Activated CD4-positive, alpha-beta T cell treated with anti-CD3 and anti-CD28 coated beads for 24 hours (primary cell): Measurements from ENCODE around the gene FGFRL1.

ENCODE experiments used
- DNase-seq, 2 donors: peaks; one replicate each; pipeline ENCODE4 v3.0.0-alpha.2; 2020; ENCODE audit warnings: low read depth in 2 of 2

The FGFRL1 gene, protein sequence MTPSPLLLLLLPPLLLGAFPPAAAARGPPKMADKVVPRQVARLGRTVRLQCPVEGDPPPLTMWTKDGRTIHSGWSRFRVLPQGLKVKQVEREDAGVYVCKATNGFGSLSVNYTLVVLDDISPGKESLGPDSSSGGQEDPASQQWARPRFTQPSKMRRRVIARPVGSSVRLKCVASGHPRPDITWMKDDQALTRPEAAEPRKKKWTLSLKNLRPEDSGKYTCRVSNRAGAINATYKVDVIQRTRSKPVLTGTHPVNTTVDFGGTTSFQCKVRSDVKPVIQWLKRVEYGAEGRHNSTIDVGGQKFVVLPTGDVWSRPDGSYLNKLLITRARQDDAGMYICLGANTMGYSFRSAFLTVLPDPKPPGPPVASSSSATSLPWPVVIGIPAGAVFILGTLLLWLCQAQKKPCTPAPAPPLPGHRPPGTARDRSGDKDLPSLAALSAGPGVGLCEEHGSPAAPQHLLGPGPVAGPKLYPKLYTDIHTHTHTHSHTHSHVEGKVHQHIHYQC

DNA sequence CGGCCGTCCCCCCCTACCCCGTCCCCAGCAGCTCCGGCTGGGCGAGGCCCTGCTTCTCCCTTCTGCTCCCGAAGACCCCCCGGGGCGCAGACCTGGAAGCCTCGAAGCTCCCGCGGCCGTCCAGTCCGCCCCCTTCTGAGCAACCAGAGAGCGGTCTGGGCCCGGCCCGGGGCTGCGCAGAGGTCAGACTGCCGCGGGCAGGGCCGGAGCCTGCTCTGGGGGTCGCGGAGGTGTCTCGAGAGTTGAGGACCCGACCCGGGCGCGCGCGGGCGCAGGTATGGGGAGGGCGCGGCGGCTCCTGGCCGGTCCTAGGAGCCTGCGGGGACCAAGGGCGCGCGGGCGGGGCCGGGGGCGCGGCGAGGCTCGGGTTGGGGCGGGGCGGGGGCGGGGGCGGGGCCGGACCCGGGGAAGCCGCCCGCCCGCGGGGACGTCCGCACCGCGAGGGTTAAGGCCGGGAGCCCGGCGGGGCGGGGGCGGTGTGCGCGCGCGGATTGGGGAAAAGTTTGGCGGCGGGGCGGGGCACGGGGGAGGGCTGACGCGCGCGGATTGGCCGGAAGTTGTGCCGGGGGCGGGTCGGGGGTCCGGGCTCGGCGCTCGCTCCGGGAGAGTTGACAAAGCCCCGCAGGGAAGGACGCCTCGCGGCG is at the start of gene FGFRL1:
Gene FGFRL1, plus strand, starts transcription at position 605 of the 644 bp plus-strand sequence. CDS start 860 bp downstream, outside the sequence.
- peak; percentile 88 to 93 for DNase-seq

DNA sequence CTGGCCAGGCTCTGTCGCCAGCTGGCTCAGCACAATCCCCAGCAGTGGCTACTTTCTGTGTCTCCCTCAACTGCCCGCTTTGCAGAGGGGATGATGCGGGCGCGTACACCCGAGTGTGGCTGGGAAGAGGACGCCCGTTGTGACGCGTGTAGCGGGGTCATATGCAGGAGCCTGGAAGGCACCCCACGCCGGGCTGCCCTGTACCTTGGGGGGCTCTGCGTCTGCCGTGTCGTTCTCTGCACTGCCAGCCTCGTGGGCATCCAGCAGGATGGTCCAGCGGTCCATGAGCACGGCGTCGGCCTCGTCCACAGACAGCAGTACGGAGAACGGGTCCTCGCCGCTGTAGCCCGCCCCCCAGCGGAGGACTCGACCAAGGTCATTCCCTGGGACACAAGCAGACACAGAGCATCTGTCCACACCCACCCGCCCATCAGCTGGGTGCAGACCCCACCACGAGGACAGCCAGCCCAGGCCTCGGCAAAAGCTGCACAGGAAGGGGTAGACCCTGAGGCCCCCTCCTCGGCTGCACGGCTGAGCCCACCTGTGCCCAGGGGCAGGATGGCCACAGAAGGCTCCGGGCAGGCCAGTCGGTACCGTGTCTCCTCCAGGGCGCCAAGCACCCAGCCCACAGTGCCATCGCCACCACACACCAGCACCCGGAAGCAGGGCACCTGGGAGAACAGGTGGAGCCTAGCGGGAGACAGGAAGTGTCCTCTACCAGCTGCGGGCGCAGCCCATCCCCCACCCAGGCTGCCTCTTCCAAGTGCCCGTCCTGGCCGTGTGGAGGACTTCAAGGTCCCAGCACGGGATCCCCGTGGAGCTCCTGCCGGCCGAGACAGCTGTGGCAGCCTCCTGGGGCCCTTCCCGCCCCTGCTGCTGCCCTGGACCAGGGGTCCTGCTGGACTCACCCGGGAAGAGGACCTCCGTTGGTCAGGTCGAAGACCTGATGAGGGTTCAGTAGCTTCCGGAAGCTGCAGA is 48.9 kb upstream of the FGFRL1 start:
- no peak for DNase-seq

DNA sequence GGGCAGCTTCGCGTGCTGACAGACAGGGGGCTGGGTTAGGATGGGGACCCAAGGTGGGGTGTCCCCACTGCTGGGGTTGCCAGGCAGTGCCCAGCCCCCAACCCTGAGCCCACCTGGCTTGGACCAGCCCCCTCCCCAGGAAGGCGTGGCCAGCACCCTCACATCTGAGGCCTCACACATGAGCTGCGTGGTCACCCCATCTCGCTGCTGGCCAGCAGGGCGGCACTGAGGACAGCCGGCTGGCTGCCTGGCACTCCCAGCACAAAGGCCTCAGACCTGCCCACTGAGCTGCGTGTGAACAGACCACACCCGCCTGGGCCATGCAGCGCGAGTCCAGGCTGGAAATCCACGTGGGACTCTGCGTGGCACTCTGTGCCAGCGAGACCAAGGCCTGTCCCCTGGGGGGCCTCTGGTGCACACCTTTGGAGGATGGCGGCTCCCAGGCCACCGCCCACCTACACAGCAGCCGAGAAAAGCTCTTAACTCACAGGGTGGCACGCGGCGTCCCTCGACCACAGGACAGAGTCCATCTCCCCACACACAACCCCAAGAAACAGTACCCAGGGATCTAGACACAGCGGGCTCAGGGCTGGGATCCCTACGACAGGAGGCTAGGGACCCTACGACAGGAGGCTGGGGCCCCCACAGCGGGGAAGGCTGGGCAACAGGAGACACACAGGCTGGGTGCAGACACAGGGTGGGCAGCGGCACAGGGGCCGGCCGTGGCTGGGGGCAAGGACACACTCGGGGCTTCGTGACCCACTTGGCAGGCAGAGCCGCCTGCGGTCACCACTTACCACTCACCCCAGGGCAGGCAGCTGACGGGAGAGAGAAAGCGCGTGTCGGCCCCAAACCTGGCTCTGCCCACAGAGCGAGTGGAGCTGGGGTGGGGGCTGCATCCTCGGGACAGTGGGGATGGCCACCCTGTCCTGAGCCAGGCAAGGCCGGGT is 47.9 kb upstream of the FGFRL1 start:
- DNase-seq = no peak

DNA sequence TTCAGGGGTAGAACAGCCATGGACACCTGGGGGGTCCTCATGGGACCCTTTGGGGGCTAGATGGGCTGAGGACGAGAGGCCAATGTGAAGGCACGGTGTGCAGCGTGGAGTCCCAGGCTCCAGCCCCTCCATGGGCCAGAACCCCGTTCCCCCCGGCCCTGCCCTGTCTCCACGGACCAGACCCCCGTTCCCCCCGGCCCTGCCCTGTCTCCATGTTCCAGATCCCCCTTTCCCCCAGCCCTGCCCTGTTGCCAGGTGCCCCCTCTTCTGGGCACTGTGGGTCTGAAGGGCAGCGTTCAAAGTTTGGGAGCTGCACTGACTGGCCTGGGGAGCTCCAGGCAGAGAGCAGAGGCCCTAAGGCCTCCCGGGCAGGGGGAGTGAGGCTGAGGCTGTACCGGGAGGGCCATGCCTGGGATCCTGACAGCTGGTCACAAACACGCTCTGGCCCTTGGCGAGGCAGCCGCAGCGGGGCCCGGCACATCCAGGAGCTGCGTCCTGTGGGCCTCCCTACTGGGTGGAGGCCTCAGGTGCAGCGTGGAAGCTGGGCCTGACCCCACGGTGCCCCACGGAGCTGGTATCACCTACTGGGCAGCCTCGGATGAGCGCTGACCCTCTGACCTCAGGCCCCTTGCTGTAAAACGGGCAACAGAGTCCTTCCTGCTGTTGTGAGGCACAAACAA is 46.9 kb upstream of the FGFRL1 start:
- no peak for DNase-seq

DNA sequence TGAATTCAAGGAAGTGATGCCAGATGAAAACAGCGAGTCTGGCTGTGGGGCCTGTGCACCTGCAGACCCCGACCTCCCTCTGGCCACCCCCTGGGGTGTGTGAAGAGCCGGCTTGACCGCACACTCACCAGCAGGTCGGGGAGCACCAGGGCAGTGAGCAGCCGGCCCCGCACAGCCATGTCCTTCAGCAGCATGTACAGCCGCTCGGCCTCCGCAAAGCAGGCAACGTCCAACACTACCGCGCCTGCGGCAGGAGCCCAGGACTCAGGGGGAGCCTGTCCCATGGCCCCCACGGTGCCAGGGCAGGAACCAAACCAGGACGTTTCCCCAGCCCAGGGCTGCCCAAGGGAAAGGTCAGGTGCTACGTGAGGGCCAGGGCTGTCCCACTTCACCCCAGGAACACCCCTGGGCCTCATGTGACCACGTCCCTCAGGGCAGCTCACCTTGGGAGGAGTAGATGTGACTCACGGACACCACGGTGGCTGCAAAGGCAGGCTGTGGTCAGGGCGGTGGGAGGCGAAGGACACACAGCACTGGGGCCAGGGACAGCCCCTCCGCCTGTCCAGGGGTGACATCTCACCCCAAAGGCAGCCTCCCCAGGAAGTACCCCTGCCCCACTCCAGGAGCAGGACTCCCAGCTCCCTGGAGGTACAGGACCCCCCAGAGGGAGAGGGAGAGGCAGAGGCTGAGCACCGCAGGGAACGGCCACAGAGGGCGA is 46.2 kb upstream of the FGFRL1 start:
- DNase-seq = no peak

DNA sequence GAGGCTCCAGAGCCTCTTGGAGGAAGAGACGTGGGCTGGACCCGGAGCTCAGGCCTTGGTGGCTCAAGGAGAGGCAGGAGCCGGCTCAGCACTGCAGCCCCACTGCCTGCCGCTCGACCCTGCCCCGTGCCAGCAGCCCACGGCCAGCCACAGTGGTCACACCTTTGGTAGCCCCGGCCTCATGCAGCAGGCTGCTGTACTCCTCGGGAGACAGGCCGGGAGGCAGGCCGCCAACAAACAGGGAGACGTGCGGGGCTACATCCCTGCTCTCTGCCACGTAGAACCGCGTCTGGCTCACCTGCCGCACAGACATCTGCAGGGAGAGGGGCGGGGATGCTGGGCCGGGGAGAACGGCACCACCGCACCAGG is 45.7 kb upstream of the FGFRL1 start:
- DNase-seq = no peak

DNA sequence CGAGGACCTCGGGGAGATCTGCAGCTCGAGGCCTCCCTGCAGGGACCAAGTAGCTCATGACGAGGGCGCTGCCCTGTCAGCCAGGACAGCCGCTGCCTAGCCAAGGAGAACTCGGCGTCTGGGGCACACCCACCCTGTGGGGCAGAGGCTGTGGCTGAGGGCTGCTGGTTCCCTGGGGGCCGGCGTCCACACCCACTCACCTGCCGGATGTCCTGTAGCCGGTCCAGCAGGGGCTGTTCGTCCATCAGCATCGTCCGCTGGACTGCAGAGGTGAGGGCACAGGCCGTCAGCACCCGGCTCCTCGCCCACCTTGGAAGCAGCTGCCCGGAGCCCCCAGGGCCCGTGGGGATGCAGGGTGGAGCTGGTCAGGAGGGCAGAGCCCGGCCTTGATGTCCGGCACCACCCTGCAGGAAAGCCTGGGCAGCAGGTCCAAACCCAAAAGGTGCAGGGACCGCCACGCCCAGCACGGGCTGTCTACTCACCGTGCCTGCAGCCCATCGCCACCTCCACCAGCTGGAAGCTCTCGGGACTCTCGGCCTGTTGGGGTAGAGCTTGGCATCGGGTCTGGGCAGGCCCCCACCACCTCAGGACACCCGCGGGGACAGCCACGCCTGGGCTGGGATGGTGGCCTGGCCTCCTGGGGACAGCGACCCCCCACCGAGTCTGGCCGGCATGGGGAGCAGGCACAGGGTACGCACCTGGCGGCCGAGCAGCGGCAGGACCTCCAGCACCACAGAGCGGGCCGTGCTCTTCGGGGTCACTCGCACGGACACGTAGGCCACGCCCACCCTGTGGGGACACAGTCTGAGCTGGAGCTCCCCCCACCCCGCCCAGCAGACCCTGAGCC is 44.9 kb upstream of the FGFRL1 start:
- no peak for DNase-seq

DNA sequence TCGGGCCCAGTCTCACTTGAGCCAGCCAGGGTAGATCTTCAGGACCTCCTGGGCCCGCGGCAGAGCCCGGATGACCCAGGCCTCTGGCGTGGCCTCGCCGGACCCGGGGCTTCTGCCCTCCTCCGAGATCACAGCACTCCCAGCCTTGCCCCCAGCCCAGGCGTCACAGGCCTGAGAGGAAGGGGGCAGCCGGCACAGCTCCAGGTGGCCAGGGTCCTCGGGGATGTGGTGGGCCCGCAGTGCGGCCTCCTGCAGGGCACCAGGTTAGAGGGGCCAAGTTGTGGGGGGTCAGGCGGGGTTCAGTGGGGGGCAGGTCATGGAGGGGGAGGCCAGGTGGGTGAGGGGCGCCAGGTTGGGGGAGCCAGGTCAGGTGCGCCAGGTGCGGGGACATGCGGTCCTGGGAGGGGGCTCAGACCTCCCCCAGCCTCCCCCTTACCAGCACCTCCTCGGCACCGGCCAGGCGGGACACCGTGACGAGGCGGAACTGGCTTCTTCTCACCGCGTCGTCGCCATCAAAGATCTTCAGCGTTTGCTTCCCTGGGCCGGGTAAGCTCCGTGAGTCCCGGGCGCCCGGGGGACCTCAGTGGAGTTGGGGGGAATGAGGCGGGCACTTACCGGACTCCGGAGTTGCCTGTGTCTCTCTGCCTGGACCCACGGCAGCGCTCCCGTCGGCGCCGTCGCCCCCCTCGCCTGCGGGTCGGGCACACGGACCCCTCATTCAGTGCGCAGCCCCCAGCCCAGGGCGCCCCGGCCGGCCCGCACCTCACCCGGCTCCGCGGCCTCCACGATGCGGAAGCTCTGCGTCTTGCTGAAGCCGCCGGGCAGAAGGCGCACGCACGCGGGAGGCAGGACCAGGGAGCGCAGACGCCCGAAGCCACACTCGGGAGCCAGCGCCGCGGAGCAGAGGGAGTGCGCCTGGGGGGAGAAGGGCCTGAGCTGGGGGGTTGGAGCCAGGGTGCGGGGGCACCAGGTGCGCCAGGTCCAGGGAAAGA is 44.0 kb upstream of the FGFRL1 start:
- no peak for DNase-seq

DNA sequence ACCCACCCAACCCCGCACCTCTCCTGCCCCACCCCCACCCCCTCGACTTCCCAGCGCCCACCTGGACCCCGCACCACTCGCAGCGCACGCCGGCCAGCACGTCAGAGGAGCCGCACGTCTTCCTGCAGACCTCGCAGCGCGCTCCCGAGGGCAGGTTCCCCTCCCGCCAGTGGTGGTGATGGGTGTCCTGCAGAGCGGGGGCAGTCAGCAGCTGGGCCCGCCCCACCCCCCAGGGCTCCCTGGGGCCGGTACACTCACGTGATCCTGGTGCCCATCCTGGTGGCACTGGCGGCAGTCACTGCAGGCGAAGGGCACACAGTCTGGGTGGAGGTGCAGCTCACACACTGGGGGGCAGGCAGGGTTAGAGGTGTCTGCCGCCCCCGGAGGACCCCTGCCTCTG is 43.2 kb upstream of the FGFRL1 start:
- DNase-seq = no peak

DNA sequence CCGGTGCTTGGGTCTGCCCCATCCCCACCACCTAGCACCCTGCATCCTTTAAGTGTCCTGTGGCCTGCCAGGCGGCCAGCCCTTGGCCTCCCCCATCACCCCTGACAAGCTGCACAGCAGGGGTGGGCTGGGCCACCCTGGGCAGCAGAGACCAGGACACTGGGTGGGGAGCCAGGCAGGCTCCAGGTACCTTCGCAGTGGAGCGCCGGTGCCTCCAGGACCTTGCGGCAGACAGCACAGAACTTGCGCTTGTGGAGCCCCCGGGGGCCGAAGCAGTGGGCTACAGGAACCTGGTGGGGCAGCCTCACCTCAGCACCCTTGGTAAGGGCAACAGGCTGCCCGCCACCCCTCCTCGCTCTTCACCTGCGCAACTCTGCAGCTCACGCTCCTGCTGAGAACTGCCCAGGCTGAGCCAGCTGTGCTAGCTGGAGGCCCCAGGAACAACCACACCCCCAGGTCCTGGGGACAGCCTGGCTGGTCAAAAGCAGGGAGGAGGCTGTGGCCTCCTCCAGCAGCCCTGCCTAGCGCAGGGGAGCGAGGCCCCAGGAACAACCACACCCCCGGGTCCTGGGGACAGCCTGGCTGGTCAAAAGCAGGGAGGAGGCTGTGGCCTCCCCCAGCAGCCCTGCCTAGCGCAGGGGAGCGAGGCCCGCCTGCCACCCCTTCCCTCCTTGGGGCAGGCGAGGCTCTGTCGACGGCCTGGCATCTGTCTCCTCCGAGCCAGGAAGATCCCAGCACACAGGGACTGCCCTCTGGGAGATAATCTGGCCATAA is 42.6 kb upstream of the FGFRL1 start:
- no peak for DNase-seq

DNA sequence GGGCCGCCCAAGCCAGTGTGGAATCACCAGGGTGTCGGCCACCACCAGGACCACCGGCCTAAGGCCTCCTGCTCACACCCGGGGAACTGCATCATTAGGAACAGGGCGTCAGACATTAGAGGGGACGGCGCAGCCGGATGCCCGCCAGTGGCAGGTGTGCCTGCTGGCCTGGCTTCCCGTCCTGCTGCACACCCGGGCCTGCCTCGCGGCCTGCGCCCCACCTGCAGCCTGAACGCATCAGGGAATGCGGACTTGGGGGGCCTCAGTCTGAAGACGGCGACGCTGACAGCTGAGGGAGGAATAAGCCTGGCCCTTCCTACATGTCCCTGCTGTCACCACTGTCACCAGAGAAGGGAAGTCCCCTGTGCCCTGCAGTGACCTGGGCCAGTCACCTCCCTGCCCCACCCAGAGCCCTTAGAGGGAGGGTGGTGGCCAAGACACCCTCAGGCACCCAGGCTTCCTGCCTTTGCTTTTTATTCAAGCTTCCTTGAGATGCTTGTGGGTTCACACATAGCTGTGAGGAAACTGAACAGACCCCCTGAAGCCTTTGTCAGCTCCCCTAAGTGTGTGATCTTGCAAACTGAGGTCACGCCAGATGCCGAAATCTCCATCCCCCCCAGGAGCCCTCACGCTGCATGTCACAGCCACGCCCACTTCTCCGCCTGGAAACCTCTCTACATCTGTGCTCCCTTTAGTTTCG is 41.2 kb upstream of the FGFRL1 start:
- no peak for DNase-seq

DNA sequence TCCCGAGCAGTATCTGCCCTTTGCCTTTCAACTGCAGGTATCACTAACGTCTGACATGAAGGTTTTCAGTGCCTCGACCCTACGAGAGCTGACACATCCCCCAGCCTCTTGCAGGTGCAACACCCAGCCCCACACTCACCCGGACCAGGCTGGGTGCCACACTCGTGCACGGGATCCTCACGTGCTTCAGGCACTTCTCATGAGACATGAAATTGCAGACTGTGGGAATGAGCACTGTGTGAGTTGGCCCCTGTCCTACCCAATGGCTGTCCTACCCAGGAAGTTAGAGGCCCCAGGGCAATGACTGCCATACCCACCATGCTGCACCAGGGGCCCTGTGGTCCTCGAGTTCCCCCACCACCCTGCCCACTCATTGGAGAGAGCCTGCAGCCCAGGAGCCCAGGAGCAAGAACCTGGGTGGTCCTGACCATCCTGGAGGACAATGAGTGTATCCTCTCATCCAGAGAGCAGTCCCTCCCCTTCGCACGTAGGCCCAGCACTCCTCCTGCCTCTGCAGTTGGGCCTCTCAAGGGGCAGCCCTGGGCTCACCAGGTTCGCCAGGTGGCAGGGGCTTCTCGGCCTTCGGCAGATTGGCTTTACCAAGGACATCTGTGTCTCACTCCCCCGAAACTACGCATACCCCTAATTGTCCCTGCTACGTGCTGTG is 40.4 kb upstream of the FGFRL1 start:
- no peak for DNase-seq

DNA sequence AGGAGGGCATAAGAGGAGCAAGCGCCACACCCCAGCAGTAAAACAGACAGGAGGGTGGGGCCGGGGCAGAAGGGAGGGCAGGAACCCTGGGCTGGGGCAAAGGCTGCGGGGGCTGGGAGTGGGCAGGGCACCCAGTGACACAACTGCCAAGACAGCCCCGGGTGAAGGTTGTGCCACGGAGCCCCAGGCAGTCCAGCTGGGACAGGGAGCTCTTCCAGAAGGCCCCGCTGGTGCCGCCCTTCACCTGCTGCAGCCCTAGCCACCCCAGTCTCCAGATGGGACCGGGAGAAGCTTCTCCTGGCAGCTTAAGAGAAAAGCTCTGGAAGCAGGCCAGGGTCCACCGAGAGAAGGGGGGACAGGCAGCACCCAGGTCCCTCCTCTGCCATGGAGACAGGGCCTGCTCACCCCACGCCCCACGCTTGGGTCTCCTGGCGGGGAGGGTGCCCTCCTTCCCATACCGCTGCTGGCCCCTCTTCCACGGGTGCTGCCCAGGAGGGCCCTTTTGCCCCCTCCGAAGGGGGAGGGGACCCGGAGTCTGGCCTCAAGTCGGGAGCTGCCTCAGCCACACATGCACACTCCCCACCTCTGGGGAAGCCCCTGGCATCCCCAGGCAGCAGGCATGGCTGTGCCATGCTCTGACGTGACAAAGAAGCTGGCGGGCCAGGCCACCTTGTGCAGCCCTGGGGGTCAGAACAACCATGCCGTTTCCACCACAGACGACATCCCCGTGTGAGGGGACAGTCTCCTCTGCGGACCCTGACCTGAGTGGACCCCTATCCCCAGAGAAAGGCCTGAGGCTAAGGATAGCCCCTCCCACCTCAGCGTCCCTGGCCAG is 39.5 kb upstream of the FGFRL1 start:
- DNase-seq = no peak

DNA sequence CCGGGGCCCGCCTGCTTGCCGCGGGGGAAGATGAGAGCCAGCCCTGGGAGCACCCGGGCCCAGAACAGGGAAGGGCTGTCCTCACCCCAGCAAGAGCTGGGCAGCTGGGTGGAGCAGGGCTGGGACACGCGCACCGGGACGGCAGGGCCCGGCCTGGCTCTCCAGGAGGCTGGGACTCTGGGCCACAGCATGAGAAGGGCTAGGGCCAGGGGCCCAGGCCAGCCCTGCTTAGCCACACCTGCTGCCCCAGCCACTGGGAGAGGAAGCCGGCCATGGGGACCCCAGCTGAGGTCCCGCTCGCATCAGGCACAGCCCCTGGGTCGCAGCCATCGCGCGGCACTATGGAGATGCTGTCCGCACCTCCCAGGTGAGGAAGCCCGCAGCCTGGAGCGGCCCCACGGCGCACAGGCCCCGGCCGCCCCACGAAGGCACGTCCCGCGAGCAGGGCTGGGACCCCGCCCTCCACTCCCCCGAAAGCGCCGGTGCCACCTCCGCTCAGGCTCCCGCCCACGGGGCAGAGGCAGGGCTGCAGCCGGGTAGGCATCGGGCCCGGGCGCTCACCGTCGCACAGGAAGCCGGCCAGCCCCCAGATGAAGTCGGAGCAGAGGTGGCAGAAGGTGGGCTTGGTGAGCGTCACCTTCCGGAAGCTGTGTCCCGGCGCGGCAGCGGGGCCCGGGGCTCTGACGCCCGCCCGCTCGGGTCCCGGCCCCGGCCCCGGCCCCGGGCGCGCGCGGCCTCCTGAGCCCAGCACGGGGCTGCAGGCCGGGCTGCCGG is 38.6 kb upstream of the FGFRL1 start:
- peak; percentile 31 to 38 for DNase-seq
